HepG2 (cell line): ENCODE measurements around the gene ZMYND10. TPM values are rescaled to one million over a fixed set of nuclear protein-coding genes. Genes with fewer than 3 reads are reported as not detected.

ENCODE experiments used
- ARID5B ChIP-seq: IDR thresholded peaks from 2 replicates; pipeline ENCODE4 v1.4.0; 2020; ENCODE audit warnings: mild to moderate bottlenecking, missing genetic modification reagents
- ATAD3A ChIP-seq: sonication (generic); formaldehyde crosslinking; IDR thresholded peaks from 2 replicates; pipeline ENCODE4 v1.4.0; 2020; ENCODE audit warnings: missing genetic modification reagents
- CCAR2 ChIP-seq: fragments of 200-400 bp; formaldehyde crosslinking; optimal IDR thresholded peaks from 2 replicates; pipeline ENCODE3; 2018; ENCODE audit warnings: low read depth, mild to moderate bottlenecking, low read length, moderate library complexity
- HDAC2 ChIP-seq: sonication (generic); formaldehyde crosslinking; IDR thresholded peaks from 2 replicates; pipeline ENCODE4 v1.4.0; 2020; ENCODE audit warnings: missing genetic modification reagents
- MEF2D ChIP-seq: sonication (generic); formaldehyde crosslinking; IDR thresholded peaks from 2 replicates; pipeline ENCODE4 v1.5.1; 2020; ENCODE audit warnings: mild to moderate bottlenecking, missing genetic modification reagents
- NR0B2 ChIP-seq: sonication (generic); formaldehyde crosslinking; IDR thresholded peaks from 2 replicates; pipeline ENCODE4 v1.4.0; 2020; ENCODE audit warnings: mild to moderate bottlenecking, missing genetic modification reagents
- PAX8 ChIP-seq: sonication (generic); formaldehyde crosslinking; IDR thresholded peaks from 2 replicates; pipeline ENCODE4 v1.8.0; 2022; ENCODE audit warnings: mild to moderate bottlenecking, missing genetic modification reagents, borderline replicate concordance
- RBFOX2 ChIP-seq: fragments of 200-400 bp; formaldehyde crosslinking; IDR thresholded peaks from 2 replicates; pipeline ENCODE4 v1.6.1; 2017; ENCODE audit warnings: low read depth, mild to moderate bottlenecking, low read length
- RFX5 ChIP-seq: IDR thresholded peaks from 2 replicates; pipeline ENCODE4 v1.6.1; 2011; ENCODE audit warnings: low read depth, low read length, improper control_type of control experiment
- ZBTB42 ChIP-seq: sonication (generic); formaldehyde crosslinking; IDR thresholded peaks from 2 replicates; pipeline ENCODE4 v1.5.0; 2020; ENCODE audit warnings: mild to moderate bottlenecking, missing genetic modification reagents
- ZC3H13 ChIP-seq: sonication (generic); formaldehyde crosslinking; IDR thresholded peaks from 2 replicates; pipeline ENCODE4 v1.8.1; 2023; ENCODE audit warnings: mild to moderate bottlenecking, missing genetic modification reagents, moderate library complexity
- ZNF543 ChIP-seq: sonication (generic); formaldehyde crosslinking; IDR thresholded peaks from 2 replicates; pipeline ENCODE4 v1.4.0; 2020; ENCODE audit warnings: mild to moderate bottlenecking, missing genetic modification reagents
- ZNF839 ChIP-seq: sonication (generic); formaldehyde crosslinking; IDR thresholded peaks from 2 replicates; pipeline ENCODE4 v1.4.0; 2020; ENCODE audit warnings: missing genetic modification reagents, mild to moderate bottlenecking, borderline replicate concordance
- polyA plus RNA-seq, 8 experiments: library from polyadenylated mRNA; depleted of rRNA in 3 of 8; stranded (reverse) in 7 of 8; unstranded in 1 of 8; fragments of >200 nt; fragmentation: Illumina TruSeq in 4 of 8; extraction: Trizol in 4 of 8; gene quantifications; 2 replicates each; pipeline versions ENCODE4 v1.2.1 to v1.2.3, GENCODE V29; 2011 to 2016; ENCODE audit warnings: low read depth in 4 of 8, missing spikeins in 1 of 8, mixed read lengths in 1 of 8; ENCODE audit not compliant: insufficient read depth in 1 of 8
- total RNA-seq, 5 experiments: library from RNA; depleted of rRNA; stranded (reverse); fragments of >200 nt; fragmentation: Illumina TruSeq; extraction: Trizol; gene quantifications; 2 replicates each; pipeline ENCODE4 v1.2.3, GENCODE V29; 2016; ENCODE audit warnings: low read depth in 1 of 5
- TF ChIP-seq, protein P1 (sequence below): sonication (generic); formaldehyde crosslinking; IDR thresholded peaks from 2 replicates; pipeline ENCODE4 v1.4.0; 2020; ENCODE audit warnings: missing genetic modification reagents
- TF ChIP-seq, protein P2 (sequence below): IDR thresholded peaks from 2 replicates; pipeline ENCODE4 v1.6.1; 2016; ENCODE audit warnings: missing compliant biosample characterization, missing genetic modification reagents, borderline replicate concordance
- TF ChIP-seq, protein P3 (sequence below): sonication (generic); formaldehyde crosslinking; IDR thresholded peaks from 2 replicates; pipeline ENCODE4 v1.5.0; 2020; ENCODE audit warnings: missing genetic modification reagents

ZMYND10 gene
- total and polyA plus RNA-seq, 2 of the 13 experiments (the other 11 are each of a cell fraction or from before 2014, with no cell fraction given), result 0.60 to 0.74 TPM

GRCh38 chr3:50337175-50337861 is 8.2 kb downstream of the ZMYND10 start (continued):
- TF ChIP-seq, protein P1, sequence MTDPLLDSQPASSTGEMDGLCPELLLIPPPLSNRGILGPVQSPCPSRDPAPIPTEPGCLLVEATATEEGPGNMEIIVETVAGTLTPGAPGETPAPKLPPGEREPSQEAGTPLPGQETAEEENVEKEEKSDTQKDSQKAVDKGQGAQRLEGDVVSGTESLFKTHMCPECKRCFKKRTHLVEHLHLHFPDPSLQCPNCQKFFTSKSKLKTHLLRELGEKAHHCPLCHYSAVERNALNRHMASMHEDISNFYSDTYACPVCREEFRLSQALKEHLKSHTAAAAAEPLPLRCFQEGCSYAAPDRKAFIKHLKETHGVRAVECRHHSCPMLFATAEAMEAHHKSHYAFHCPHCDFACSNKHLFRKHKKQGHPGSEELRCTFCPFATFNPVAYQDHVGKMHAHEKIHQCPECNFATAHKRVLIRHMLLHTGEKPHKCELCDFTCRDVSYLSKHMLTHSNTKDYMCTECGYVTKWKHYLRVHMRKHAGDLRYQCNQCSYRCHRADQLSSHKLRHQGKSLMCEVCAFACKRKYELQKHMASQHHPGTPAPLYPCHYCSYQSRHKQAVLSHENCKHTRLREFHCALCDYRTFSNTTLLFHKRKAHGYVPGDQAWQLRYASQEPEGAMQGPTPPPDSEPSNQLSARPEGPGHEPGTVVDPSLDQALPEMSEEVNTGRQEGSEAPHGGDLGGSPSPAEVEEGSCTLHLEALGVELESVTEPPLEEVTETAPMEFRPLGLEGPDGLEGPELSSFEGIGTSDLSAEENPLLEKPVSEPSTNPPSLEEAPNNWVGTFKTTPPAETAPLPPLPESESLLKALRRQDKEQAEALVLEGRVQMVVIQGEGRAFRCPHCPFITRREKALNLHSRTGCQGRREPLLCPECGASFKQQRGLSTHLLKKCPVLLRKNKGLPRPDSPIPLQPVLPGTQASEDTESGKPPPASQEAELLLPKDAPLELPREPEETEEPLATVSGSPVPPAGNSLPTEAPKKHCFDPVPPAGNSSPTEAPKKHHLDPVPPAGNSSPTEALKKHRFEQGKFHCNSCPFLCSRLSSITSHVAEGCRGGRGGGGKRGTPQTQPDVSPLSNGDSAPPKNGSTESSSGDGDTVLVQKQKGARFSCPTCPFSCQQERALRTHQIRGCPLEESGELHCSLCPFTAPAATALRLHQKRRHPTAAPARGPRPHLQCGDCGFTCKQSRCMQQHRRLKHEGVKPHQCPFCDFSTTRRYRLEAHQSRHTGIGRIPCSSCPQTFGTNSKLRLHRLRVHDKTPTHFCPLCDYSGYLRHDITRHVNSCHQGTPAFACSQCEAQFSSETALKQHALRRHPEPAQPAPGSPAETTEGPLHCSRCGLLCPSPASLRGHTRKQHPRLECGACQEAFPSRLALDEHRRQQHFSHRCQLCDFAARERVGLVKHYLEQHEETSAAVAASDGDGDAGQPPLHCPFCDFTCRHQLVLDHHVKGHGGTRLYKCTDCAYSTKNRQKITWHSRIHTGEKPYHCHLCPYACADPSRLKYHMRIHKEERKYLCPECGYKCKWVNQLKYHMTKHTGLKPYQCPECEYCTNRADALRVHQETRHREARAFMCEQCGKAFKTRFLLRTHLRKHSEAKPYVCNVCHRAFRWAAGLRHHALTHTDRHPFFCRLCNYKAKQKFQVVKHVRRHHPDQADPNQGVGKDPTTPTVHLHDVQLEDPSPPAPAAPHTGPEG, result 0 out of 2 replicates have a peak, but pooled peaks have one; percentile 6
- no peak for TF ChIP-seq CCAR2
- TF ChIP-seq ATAD3A (CRISPR knock-in tag), result no peak
- TF ChIP-seq RBFOX2, result peak; percentile 94
- 0 out of 2 replicates have a peak, but pooled peaks have one; percentile 64 for TF ChIP-seq ZNF543 (CRISPR knock-in tag)
- TF ChIP-seq RFX5, result no peak
- peak; percentile 92 for TF ChIP-seq ZC3H13
- TF ChIP-seq NR0B2 (CRISPR knock-in tag), result peak; percentile 32
- peak; percentile 86 for TF ChIP-seq MEF2D
- peak; percentile 39; the same call in 1 of the 2 replicates for TF ChIP-seq ZNF839 (CRISPR knock-in tag)
- TF ChIP-seq ARID5B (CRISPR knock-in tag), result peak; percentile 38; the same call in 1 of the 2 replicates
- TF ChIP-seq, protein P2, sequence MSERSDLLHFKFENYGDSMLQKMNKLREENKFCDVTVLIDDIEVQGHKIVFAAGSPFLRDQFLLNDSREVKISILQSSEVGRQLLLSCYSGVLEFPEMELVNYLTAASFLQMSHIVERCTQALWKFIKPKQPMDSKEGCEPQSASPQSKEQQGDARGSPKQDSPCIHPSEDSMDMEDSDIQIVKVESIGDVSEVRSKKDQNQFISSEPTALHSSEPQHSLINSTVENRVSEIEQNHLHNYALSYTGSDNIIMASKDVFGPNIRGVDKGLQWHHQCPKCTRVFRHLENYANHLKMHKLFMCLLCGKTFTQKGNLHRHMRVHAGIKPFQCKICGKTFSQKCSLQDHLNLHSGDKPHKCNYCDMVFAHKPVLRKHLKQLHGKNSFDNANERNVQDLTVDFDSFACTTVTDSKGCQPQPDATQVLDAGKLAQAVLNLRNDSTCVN (CRISPR knock-in tag), result peak; percentile 53; the same call in 1 of the 2 replicates
- peak; percentile 61; the same call in 1 of the 2 replicates for TF ChIP-seq HDAC2 (CRISPR knock-in tag)
- TF ChIP-seq, protein P3, sequence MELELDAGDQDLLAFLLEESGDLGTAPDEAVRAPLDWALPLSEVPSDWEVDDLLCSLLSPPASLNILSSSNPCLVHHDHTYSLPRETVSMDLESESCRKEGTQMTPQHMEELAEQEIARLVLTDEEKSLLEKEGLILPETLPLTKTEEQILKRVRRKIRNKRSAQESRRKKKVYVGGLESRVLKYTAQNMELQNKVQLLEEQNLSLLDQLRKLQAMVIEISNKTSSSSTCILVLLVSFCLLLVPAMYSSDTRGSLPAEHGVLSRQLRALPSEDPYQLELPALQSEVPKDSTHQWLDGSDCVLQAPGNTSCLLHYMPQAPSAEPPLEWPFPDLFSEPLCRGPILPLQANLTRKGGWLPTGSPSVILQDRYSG, result peak; percentile 0; the same call in 1 of the 2 replicates
- peak; percentile 81; the same call in 1 of the 2 replicates for TF ChIP-seq ZBTB42 (CRISPR knock-in tag)
- peak; percentile 97; the same call in 1 of the 2 replicates for TF ChIP-seq PAX8 (CRISPR knock-in tag)
